ENCODE measurements around the gene KLC3. TPM values are rescaled to one million over a fixed set of nuclear protein-coding genes. Genes with fewer than 3 reads are reported as not detected.
"Not testable (repeated sequence)": the region's sequence is repeated elsewhere in the genome, so short reads cannot be mapped to it uniquely, and the experiment has no call there.

The KLC3 gene
- total RNA-seq, 1 experiment from 2014 or later = 0.49 TPM

GRCh38 chr19:45333609-45334303 is 6.8 kb upstream of the KLC3 start:
- no peaks in the 10 kb centered on the region for H3K27me3 ChIP-seq (ENCODE audit: control insufficient read depth, insufficient read depth, low read length)
- no peaks in the 10 kb centered on the region for H3K4me1 ChIP-seq (ENCODE audit: control insufficient read depth, insufficient read depth, low read length)
- no peak for TF ChIP-seq SIN3A (IDR thresholded peaks at IDR 0.05; ENCODE audit: borderline replicate concordance, insufficient read depth, low read depth, low read length)
- TF ChIP-seq TCF7L2 (IDR thresholded peaks at IDR 0.05; ENCODE audit: low read depth, low read length) = no peak
- no peak for TF ChIP-seq POLR2AphosphoS5 (IDR thresholded peaks at IDR 0.05; ENCODE audit: low read depth, low read length)
- TF ChIP-seq, protein P1, sequence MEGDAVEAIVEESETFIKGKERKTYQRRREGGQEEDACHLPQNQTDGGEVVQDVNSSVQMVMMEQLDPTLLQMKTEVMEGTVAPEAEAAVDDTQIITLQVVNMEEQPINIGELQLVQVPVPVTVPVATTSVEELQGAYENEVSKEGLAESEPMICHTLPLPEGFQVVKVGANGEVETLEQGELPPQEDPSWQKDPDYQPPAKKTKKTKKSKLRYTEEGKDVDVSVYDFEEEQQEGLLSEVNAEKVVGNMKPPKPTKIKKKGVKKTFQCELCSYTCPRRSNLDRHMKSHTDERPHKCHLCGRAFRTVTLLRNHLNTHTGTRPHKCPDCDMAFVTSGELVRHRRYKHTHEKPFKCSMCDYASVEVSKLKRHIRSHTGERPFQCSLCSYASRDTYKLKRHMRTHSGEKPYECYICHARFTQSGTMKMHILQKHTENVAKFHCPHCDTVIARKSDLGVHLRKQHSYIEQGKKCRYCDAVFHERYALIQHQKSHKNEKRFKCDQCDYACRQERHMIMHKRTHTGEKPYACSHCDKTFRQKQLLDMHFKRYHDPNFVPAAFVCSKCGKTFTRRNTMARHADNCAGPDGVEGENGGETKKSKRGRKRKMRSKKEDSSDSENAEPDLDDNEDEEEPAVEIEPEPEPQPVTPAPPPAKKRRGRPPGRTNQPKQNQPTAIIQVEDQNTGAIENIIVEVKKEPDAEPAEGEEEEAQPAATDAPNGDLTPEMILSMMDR (IDR thresholded peaks at IDR 0.05) = no peak
- TF ChIP-seq, protein P2, sequence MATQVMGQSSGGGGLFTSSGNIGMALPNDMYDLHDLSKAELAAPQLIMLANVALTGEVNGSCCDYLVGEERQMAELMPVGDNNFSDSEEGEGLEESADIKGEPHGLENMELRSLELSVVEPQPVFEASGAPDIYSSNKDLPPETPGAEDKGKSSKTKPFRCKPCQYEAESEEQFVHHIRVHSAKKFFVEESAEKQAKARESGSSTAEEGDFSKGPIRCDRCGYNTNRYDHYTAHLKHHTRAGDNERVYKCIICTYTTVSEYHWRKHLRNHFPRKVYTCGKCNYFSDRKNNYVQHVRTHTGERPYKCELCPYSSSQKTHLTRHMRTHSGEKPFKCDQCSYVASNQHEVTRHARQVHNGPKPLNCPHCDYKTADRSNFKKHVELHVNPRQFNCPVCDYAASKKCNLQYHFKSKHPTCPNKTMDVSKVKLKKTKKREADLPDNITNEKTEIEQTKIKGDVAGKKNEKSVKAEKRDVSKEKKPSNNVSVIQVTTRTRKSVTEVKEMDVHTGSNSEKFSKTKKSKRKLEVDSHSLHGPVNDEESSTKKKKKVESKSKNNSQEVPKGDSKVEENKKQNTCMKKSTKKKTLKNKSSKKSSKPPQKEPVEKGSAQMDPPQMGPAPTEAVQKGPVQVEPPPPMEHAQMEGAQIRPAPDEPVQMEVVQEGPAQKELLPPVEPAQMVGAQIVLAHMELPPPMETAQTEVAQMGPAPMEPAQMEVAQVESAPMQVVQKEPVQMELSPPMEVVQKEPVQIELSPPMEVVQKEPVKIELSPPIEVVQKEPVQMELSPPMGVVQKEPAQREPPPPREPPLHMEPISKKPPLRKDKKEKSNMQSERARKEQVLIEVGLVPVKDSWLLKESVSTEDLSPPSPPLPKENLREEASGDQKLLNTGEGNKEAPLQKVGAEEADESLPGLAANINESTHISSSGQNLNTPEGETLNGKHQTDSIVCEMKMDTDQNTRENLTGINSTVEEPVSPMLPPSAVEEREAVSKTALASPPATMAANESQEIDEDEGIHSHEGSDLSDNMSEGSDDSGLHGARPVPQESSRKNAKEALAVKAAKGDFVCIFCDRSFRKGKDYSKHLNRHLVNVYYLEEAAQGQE (IDR thresholded peaks at IDR 0.05; ENCODE audit: insufficient read depth in 1 of 2, low read depth in 2 of 2, low read length in 1 of 2) = no peak
- in situ Hi-C loops (cut with HindIII; ENCODE audit: low pct_unique_long_range_greater_than_20kb, low sequenced_read_pairs) (no loop called here), intact Hi-C loops (cut with micrococcal nuclease; ENCODE audit: unreplicated experiment) (loop anchor here (10.0 kb wide), 1 partner anchor 129 kb away; no protein-coding TSS in a partner anchor)
- no peaks in the 10 kb centered on the region for H3K36me3 ChIP-seq (ENCODE audit: control insufficient read depth, insufficient read depth, low read length)
- no peaks in the 10 kb centered on the region for H3K9me3 ChIP-seq (ENCODE audit: control insufficient read depth, insufficient read depth, low read depth, low read length)
- no peak overlapping the region for H3K27ac ChIP-seq (ENCODE audit: low read length)
- BruUV-seq (replicated peaks) = no TSS peak
- ATAC-seq (no peak), DNase-seq (ENCODE audit: low read depth, low spot score) (no peak)
- H3K4me3 ChIP-seq (ENCODE audit: low read depth in 2 of 2, low read length in 2 of 2) = no peak overlapping the region
- ChIA-PET CTCF (no interaction called here), POLR2A (interaction anchor here (0.6 to 0.7 kb wide), 2 partner anchors 29 to 164 kb away, joined by 3 to 7 read pairs; no protein-coding TSS in a partner anchor)

- DNase-seq (ENCODE audit: low read depth, low spot score); ATAC-seq; POLR2A ChIA-PET; CTCF ChIA-PET; H3K36me3 ChIP-seq (ENCODE audit: control insufficient read depth, insufficient read depth, low read length); BruUV-seq (replicated peaks); H3K27ac ChIP-seq (ENCODE audit: low read length); H3K4me3 ChIP-seq (ENCODE audit: low read depth in 2 of 2, low read length in 2 of 2); H3K27me3 ChIP-seq (ENCODE audit: control insufficient read depth, insufficient read depth, low read length); in situ Hi-C loops (cut with HindIII; ENCODE audit: low pct_unique_long_range_greater_than_20kb, low sequenced_read_pairs); H3K9me3 ChIP-seq (ENCODE audit: control insufficient read depth, insufficient read depth, low read depth, low read length); H3K4me1 ChIP-seq (ENCODE audit: control insufficient read depth, insufficient read depth, low read length): not testable (repeated sequence)
- intact Hi-C loops (cut with micrococcal nuclease; ENCODE audit: unreplicated experiment) = loop anchor here (10.0 kb wide), 1 partner anchor 130 kb away; no protein-coding TSS in a partner anchor
These were observed 5.7 kb upstream of the KLC3 start for GRCh38 chr19:45334881-45335280.

- no peaks in the 10 kb centered on the region for H3K27me3 ChIP-seq (ENCODE audit: control insufficient read depth, insufficient read depth, low read length)
- ChIA-PET CTCF (interaction anchor here (0.6 kb wide), 1 partner anchor 166 kb away, joined by 3 read pairs; no protein-coding TSS in a partner anchor), POLR2A (no interaction called here)
- ATAC-seq = no peak
- intact Hi-C loops (cut with micrococcal nuclease; ENCODE audit: unreplicated experiment) = loop anchor here (10.0 kb wide), 1 partner anchor 132 kb away; no protein-coding TSS in a partner anchor
- no peaks in the 10 kb centered on the region for H3K4me1 ChIP-seq (ENCODE audit: control insufficient read depth, insufficient read depth, low read length)
- H3K4me3 ChIP-seq (ENCODE audit: low read depth in 2 of 2, low read length in 2 of 2) = no peak overlapping the region
- in situ Hi-C loops (cut with HindIII; ENCODE audit: low pct_unique_long_range_greater_than_20kb, low sequenced_read_pairs) = no loop called here
- no peaks in the 10 kb centered on the region for H3K9me3 ChIP-seq (ENCODE audit: control insufficient read depth, insufficient read depth, low read depth, low read length)
- H3K36me3 ChIP-seq (ENCODE audit: control insufficient read depth, insufficient read depth, low read length) = peaks cover 2% of the 10 kb centered on the region; the same call in 1 of the 2 replicates
- TF ChIP-seq, protein P1 (IDR thresholded peaks at IDR 0.05) = no peak
- TF ChIP-seq TCF7L2 (IDR thresholded peaks at IDR 0.05; ENCODE audit: low read depth, low read length) (no peak), POLR2AphosphoS5 (IDR thresholded peaks at IDR 0.05; ENCODE audit: low read depth, low read length) (no peak), SIN3A (IDR thresholded peaks at IDR 0.05; ENCODE audit: borderline replicate concordance, insufficient read depth, low read depth, low read length) (no peak)
- TF ChIP-seq, protein P2 (IDR thresholded peaks at IDR 0.05; ENCODE audit: insufficient read depth in 1 of 2, low read depth in 2 of 2, low read length in 1 of 2) = no peak
- DNase-seq (ENCODE audit: low read depth, low spot score) = no peak
- no TSS peak for BruUV-seq (replicated peaks)
- H3K27ac ChIP-seq (ENCODE audit: low read length) = no peak overlapping the region
These were observed 3.8 kb upstream of the KLC3 start for GRCh38 chr19:45336696-45337251.

Data from Panc1 (cell line).